K562 (cell line): ENCODE results near the gene SEMA3G.

Experiments
- CTCF ChIP-seq, 3 experiments: IDR thresholded peaks in 2 of 3; conservative IDR thresholded peaks in 1 of 3; 2 replicates each; pipeline ENCODE4 v1.5.1; 2011 to 2012; ENCODE audit warnings: low read length in 3 of 3, mild to moderate bottlenecking in 3 of 3, control low read depth in 2 of 3, improper control_type of control experiment in 1 of 3, inconsistent platforms in 1 of 3, low read depth in 1 of 3, mixed read lengths in 1 of 3, moderate library complexity in 1 of 3; ENCODE audit not compliant: insufficient read depth in 2 of 3
- EP300 ChIP-seq: IDR thresholded peaks from 2 replicates; pipeline ENCODE4 v1.6.1; 2012; ENCODE audit warnings: low read length, improper control_type of control experiment
- MAFF ChIP-seq: IDR thresholded peaks from 2 replicates; pipeline ENCODE4 v1.6.1; 2012; ENCODE audit warnings: low read length, improper control_type of control experiment
- MAZ ChIP-seq, 2 experiments: fragments of 450-650 bp in 1 of 2; sonication (generic) in 1 of 2; formaldehyde crosslinking; IDR thresholded peaks in 1 of 2; conservative IDR thresholded peaks in 1 of 2; 2 replicates each; pipeline versions ENCODE4 v1.4.0 to v1.5.0; 2020; ENCODE audit warnings: mild to moderate bottlenecking in 1 of 2, missing genetic modification reagents in 1 of 2
- MYC ChIP-seq, 2 experiments: fragments of 250-450 bp in 1 of 2; sonication (Bioruptor Pico) in 1 of 2; IDR thresholded peaks; 2 replicates each; pipeline versions ENCODE4 v1.5.1 to v1.6.1; 2012 to 2021; ENCODE audit warnings: low read depth in 2 of 2, borderline replicate concordance in 1 of 2, improper control_type of control experiment in 1 of 2, low read length in 1 of 2, mild to moderate bottlenecking in 1 of 2, moderate library complexity in 1 of 2
- NCOA6 ChIP-seq: fragments of 450-650 bp; IDR thresholded peaks from 2 replicates; pipeline ENCODE4 v1.6.1; 2017; ENCODE audit warnings: mild to moderate bottlenecking
- RBM15 ChIP-seq: fragments of 200-400 bp; formaldehyde crosslinking; IDR thresholded peaks from 2 replicates; pipeline ENCODE4 v1.6.1; 2018; ENCODE audit warnings: mild to moderate bottlenecking, low read length, moderate library complexity; ENCODE audit not compliant: insufficient read depth
- STAT5B ChIP-seq: fragments of 250-450 bp; sonication (Bioruptor Pico); IDR thresholded peaks from 2 replicates; pipeline ENCODE4 v1.8.0; 2021; ENCODE audit warnings: mild to moderate bottlenecking, inconsistent platforms
- ZFX ChIP-seq: sonication (generic); formaldehyde crosslinking; IDR thresholded peaks from 2 replicates; pipeline ENCODE4 v1.8.0; 2022; ENCODE audit warnings: mild to moderate bottlenecking, missing genetic modification reagents, moderate library complexity
- ZNF12 ChIP-seq: sonication (generic); formaldehyde crosslinking; IDR thresholded peaks from 2 replicates; pipeline ENCODE4 v1.4.0; 2020; ENCODE audit warnings: mild to moderate bottlenecking, missing genetic modification reagents
- ZNF184 ChIP-seq: sonication (generic); formaldehyde crosslinking; IDR thresholded peaks from 2 replicates; pipeline ENCODE4 v1.5.0; 2020; ENCODE audit warnings: missing genetic modification reagents
- ZNF232 ChIP-seq: sonication (generic); formaldehyde crosslinking; IDR thresholded peaks from 2 replicates; pipeline ENCODE4 v1.8.0; 2022; ENCODE audit warnings: mild to moderate bottlenecking, missing genetic modification reagents
- ZNF449 ChIP-seq: fragments of 250-450 bp; sonication (Bioruptor Pico); IDR thresholded peaks from 2 replicates; pipeline ENCODE4 v1.8.0; 2022; ENCODE audit warnings: moderate library complexity, mild to moderate bottlenecking, inconsistent platforms
- ZNF780A ChIP-seq: fragments of 250-450 bp; sonication (Bioruptor Pico); IDR thresholded peaks from 2 replicates; pipeline ENCODE4 v1.5.0; 2021; ENCODE audit warnings: mild to moderate bottlenecking

GRCh38 chr3:52403271-52403841 lies 41.5 kb downstream of the SEMA3G start:
- TF ChIP-seq EP300 = no peak
- TF ChIP-seq NCOA6 = no peak
- no peak for TF ChIP-seq ZNF12 (CRISPR knock-in tag)
- TF ChIP-seq ZNF780A (CRISPR knock-in tag) = no peak
- no peak for TF ChIP-seq CTCF (IDR thresholded peaks at IDR 0.05 in 2 of 3, conservative IDR thresholded peaks at IDR 0.05 in 1 of 3; ENCODE audit: insufficient read depth in 2 of 3, low read depth in 1 of 3, low read length in 3 of 3)
- no peak for TF ChIP-seq ZFX (CRISPR knock-in tag)
- TF ChIP-seq ZNF232 = no peak
- no peak for TF ChIP-seq ZNF449
- TF ChIP-seq ZNF184 (CRISPR knock-in tag) = no peak
- TF ChIP-seq STAT5B (CRISPR knock-in tag) = no peak
- TF ChIP-seq MYC (IDR thresholded peaks at IDR 0.05; ENCODE audit: low read depth, low read length) = no peak
- TF ChIP-seq MYC (CRISPR knock-in tag; IDR thresholded peaks at IDR 0.05; ENCODE audit: borderline replicate concordance, low read depth) = no peak
- TF ChIP-seq MAZ (CRISPR knock-in tag; conservative IDR thresholded peaks at IDR 0.05 in 1 of 2, IDR thresholded peaks at IDR 0.05 in 1 of 2) = no peak
- no peak for TF ChIP-seq RBM15
- no peak for TF ChIP-seq MAFF
